Astrocyte (in vitro differentiated cells and primary cell): Measurements from ENCODE around the gene VPS37C.

Experiments used
- EZH2 ChIP-seq: IDR thresholded peaks from 2 replicates; pipeline ENCODE4 v1.6.1; 2012; ENCODE audit warnings: mild to moderate bottlenecking, low read length, inconsistent platforms; ENCODE audit not compliant: insufficient read depth
- TF ChIP-seq, protein P1 (sequence below): IDR thresholded peaks from 2 replicates; pipeline ENCODE4 v1.5.1; 2011; ENCODE audit warnings: low read depth, mild to moderate bottlenecking, inconsistent platforms, low read length, moderate library complexity; ENCODE audit not compliant: insufficient read depth

DNA sequence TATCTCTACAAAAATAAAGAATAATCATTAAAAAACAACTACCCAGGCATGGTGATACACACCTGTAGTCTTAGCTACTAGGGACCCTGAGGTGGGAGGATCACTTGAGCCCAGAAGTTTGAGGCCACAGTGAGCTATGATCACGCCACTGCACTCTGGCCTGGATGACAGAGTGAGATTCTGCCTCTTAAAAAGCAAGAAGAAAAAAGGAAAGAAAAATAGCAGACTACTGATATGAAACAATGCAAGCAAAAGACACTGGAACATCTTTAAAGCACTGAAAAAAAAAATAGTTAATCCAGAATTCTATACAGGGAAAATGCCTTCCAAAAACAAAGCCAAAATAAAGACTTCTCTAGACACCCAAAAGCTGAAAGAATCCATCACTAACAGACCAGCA lies 5.9 kb downstream of the VPS37C start:
- TF ChIP-seq, protein P1, sequence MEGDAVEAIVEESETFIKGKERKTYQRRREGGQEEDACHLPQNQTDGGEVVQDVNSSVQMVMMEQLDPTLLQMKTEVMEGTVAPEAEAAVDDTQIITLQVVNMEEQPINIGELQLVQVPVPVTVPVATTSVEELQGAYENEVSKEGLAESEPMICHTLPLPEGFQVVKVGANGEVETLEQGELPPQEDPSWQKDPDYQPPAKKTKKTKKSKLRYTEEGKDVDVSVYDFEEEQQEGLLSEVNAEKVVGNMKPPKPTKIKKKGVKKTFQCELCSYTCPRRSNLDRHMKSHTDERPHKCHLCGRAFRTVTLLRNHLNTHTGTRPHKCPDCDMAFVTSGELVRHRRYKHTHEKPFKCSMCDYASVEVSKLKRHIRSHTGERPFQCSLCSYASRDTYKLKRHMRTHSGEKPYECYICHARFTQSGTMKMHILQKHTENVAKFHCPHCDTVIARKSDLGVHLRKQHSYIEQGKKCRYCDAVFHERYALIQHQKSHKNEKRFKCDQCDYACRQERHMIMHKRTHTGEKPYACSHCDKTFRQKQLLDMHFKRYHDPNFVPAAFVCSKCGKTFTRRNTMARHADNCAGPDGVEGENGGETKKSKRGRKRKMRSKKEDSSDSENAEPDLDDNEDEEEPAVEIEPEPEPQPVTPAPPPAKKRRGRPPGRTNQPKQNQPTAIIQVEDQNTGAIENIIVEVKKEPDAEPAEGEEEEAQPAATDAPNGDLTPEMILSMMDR: no peak
- TF ChIP-seq EZH2: no peak
